ENCODE measurements around the gene SCN1A. TPM values are rescaled to one million over a fixed set of nuclear protein-coding genes. Genes with fewer than 3 reads are reported as not detected.

Gene SCN1A
- total and polyA plus RNA-seq, 2 of the 13 experiments (the other 11 are each of a cell fraction or from before 2014, with no cell fraction given) = 19.9 to 39.4 TPM

DNA sequence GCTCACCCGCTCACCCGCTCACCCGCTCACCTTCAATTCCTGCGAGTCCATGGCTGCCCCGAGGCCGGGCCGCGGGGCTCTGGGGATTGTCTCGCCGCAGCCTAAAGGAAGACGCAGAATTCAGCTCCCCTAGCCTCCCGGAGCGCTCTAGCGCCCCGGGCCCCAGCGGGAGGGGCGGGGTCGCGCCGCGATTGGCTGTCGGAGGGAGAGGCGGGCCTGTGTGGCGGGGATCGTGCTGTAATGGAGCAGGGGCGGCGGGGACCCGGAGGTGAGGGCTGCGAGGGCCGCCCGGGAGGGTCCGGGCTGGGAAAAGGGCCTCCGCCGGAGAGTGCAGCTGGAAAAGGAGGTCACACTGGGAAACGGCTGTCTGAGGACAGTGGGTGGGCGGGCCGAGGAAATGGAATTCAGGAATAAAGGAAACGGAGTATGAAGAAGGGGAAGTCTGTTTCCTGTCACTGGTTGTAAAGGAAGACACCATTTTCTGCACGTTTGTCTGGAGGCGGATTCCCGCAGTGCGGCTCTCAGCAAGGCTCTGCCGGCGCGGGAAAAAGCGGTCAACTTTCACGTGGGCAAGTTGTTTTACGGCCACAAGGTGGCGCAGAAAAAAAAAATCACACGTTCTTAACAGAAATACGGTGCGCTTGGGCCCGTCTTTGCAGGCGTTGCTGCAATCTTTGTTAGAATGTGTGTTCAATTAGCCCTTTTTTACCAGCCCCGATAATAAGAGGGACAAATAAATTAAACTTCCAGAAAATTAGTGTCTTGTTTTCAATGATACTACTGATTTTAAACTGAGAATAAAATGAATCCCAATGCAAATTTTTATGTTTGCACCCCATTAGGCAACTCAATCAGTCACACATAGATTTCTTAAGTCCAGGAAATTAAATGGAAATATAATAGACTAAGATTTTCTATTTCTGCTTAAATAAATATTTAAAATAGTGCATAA lies 173.9 kb downstream of the SCN1A start, which contains the start of gene TTC21B (continued):
- TF ChIP-seq, protein P1, sequence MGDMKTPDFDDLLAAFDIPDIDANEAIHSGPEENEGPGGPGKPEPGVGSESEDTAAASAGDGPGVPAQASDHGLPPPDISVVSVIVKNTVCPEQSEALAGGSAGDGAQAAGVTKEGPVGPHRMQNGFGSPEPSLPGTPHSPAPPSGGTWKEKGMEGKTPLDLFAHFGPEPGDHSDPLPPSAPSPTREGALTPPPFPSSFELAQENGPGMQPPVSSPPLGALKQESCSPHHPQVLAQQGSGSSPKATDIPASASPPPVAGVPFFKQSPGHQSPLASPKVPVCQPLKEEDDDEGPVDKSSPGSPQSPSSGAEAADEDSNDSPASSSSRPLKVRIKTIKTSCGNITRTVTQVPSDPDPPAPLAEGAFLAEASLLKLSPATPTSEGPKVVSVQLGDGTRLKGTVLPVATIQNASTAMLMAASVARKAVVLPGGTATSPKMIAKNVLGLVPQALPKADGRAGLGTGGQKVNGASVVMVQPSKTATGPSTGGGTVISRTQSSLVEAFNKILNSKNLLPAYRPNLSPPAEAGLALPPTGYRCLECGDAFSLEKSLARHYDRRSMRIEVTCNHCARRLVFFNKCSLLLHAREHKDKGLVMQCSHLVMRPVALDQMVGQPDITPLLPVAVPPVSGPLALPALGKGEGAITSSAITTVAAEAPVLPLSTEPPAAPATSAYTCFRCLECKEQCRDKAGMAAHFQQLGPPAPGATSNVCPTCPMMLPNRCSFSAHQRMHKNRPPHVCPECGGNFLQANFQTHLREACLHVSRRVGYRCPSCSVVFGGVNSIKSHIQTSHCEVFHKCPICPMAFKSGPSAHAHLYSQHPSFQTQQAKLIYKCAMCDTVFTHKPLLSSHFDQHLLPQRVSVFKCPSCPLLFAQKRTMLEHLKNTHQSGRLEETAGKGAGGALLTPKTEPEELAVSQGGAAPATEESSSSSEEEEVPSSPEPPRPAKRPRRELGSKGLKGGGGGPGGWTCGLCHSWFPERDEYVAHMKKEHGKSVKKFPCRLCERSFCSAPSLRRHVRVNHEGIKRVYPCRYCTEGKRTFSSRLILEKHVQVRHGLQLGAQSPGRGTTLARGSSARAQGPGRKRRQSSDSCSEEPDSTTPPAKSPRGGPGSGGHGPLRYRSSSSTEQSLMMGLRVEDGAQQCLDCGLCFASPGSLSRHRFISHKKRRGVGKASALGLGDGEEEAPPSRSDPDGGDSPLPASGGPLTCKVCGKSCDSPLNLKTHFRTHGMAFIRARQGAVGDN (CRISPR knock-in tag; IDR thresholded peaks at IDR 0.05) = peak; percentile 97
- peak; percentile 93 for TF ChIP-seq PHF8 (CRISPR knock-in tag; IDR thresholded peaks at IDR 0.05)
- TF ChIP-seq, protein P2, sequence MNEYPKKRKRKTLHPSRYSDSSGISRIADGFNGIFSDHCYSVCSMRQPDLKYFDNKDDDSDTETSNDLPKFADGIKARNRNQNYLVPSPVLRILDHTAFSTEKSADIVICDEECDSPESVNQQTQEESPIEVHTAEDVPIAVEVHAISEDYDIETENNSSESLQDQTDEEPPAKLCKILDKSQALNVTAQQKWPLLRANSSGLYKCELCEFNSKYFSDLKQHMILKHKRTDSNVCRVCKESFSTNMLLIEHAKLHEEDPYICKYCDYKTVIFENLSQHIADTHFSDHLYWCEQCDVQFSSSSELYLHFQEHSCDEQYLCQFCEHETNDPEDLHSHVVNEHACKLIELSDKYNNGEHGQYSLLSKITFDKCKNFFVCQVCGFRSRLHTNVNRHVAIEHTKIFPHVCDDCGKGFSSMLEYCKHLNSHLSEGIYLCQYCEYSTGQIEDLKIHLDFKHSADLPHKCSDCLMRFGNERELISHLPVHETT (CRISPR knock-in tag; conservative IDR thresholded peaks at IDR 0.05) = peak; percentile 45; the same call in 1 of the 2 replicates
- TF ChIP-seq ONECUT2 (CRISPR knock-in tag; IDR thresholded peaks at IDR 0.05) = peak; percentile 30; the same call in 1 of the 2 replicates
- TF ChIP-seq, protein P3, sequence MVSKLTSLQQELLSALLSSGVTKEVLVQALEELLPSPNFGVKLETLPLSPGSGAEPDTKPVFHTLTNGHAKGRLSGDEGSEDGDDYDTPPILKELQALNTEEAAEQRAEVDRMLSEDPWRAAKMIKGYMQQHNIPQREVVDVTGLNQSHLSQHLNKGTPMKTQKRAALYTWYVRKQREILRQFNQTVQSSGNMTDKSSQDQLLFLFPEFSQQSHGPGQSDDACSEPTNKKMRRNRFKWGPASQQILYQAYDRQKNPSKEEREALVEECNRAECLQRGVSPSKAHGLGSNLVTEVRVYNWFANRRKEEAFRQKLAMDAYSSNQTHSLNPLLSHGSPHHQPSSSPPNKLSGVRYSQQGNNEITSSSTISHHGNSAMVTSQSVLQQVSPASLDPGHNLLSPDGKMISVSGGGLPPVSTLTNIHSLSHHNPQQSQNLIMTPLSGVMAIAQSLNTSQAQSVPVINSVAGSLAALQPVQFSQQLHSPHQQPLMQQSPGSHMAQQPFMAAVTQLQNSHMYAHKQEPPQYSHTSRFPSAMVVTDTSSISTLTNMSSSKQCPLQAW (CRISPR knock-in tag; IDR thresholded peaks at IDR 0.05) = peak; percentile 84; the same call in 1 of the 2 replicates
- TF ChIP-seq, protein P4, sequence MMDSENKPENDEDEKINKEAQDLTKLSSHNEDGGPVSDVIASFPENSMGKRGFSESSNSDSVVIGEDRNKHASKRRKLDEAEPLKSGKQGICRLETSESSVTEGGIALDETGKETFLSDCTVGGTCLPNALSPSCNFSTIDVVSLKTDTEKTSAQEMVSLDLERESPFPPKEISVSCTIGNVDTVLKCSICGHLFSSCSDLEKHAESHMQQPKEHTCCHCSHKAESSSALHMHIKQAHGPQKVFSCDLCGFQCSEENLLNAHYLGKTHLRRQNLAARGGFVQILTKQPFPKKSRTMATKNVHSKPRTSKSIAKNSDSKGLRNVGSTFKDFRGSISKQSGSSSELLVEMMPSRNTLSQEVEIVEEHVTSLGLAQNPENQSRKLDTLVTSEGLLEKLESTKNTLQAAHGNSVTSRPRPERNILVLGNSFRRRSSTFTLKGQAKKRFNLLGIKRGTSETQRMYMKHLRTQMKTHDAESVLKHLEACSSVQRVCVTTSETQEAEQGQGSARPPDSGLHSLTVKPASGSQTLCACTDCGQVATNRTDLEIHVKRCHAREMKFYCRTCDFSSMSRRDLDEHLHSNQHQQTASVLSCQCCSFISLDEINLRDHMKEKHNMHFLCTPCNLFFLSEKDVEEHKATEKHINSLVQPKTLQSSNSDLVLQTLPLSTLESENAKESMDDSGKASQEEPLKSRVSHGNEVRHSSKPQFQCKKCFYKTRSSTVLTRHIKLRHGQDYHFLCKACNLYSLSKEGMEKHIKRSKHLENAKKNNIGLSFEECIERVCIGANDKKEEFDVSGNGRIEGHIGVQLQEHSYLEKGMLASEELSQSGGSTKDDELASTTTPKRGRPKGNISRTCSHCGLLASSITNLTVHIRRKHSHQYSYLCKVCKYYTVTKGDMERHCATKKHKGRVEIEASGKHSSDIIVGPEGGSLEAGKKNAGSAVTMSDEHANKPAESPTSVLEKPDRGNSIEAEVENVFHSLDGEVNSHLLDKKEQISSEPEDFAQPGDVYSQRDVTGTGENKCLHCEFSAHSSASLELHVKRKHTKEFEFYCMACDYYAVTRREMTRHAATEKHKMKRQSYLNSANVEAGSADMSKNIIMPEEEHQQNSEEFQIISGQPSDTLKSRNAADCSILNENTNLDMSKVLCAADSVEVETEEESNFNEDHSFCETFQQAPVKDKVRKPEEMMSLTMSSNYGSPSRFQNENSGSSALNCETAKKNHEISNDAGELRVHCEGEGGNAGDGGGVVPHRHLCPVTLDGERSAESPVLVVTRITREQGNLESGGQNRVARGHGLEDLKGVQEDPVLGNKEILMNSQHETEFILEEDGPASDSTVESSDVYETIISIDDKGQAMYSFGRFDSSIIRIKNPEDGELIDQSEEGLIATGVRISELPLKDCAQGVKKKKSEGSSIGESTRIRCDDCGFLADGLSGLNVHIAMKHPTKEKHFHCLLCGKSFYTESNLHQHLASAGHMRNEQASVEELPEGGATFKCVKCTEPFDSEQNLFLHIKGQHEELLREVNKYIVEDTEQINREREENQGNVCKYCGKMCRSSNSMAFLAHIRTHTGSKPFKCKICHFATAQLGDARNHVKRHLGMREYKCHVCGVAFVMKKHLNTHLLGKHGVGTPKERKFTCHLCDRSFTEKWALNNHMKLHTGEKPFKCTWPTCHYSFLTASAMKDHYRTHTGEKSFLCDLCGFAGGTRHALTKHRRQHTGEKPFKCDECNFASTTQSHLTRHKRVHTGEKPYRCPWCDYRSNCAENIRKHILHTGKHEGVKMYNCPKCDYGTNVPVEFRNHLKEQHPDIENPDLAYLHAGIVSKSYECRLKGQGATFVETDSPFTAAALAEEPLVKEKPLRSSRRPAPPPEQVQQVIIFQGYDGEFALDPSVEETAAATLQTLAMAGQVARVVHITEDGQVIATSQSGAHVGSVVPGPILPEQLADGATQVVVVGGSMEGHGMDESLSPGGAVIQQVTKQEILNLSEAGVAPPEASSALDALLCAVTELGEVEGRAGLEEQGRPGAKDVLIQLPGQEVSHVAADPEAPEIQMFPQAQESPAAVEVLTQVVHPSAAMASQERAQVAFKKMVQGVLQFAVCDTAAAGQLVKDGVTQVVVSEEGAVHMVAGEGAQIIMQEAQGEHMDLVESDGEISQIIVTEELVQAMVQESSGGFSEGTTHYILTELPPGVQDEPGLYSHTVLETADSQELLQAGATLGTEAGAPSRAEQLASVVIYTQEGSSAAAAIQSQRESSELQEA (CRISPR knock-in tag; IDR thresholded peaks at IDR 0.05; ENCODE audit: not compliant biosample characterization) = peak; percentile 93
- TF ChIP-seq ZKSCAN8 (CRISPR knock-in tag; IDR thresholded peaks at IDR 0.05; ENCODE audit: borderline replicate concordance) = peak; percentile 75
- TF ChIP-seq, protein P5, sequence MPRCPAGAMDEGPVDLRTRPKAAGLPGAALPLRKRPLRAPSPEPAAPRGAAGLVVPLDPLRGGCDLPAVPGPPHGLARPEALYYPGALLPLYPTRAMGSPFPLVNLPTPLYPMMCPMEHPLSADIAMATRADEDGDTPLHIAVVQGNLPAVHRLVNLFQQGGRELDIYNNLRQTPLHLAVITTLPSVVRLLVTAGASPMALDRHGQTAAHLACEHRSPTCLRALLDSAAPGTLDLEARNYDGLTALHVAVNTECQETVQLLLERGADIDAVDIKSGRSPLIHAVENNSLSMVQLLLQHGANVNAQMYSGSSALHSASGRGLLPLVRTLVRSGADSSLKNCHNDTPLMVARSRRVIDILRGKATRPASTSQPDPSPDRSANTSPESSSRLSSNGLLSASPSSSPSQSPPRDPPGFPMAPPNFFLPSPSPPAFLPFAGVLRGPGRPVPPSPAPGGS (CRISPR knock-in tag; IDR thresholded peaks at IDR 0.05) = peak; percentile 84; the same call in 1 of the 2 replicates
- TF ChIP-seq PITX1 (CRISPR knock-in tag; IDR thresholded peaks at IDR 0.05) = no peak
- no peak; the same call in 1 of the 2 replicates for TF ChIP-seq ZNF652 (CRISPR knock-in tag; IDR thresholded peaks at IDR 0.05; ENCODE audit: borderline replicate concordance, low read depth)
